ENCODE measurements around the gene LNP1.
"Not testable (repeated sequence)": the region's sequence is repeated elsewhere in the genome, so short reads cannot be mapped to it uniquely, and the experiment has no call there.

Gene LNP1, protein sequence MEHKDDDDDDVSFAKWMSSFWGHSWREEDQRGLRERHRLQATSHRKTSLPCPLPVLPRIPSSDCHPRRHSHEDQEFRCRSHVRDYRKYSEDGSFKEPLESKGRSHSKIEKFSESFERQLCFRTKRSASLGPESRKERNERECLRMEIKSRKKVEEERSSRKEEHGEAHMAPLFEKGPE

GRCh38 chr3:100400780-100401673 is at the start of gene LNP1, which contains the start of gene TOMM70:
TSS of gene LNP1 (plus strand) at chr3:100401539. CDS start at chr3:100429730, 28,191 bp downstream.
TSS of gene TOMM70 (minus strand) at chr3:100401089. CDS start at chr3:100400949, 140 bp downstream.
- H3K4me3 ChIP-seq (ENCODE audit: low read depth, low read length): peak within 1 kb of the TSS; percentile 94
- peak; percentile 97 for DNase-seq (ENCODE audit: low read depth)
- TF ChIP-seq MAX (IDR thresholded peaks at IDR 0.05; ENCODE audit: low read depth, low read length): peak; percentile 89
- peak; percentile 87 for TF ChIP-seq POLR2A (IDR thresholded peaks at IDR 0.05; ENCODE audit: extremely low read depth, insufficient read length)
- peak; percentile 93 for TF ChIP-seq MYC (IDR thresholded peaks at IDR 0.05; ENCODE audit: low read depth, low read length)
- no peak for TF ChIP-seq CTCF (IDR thresholded peaks at IDR 0.05; ENCODE audit: low read depth, low read length)

GRCh38 chr3:100351770-100352169 is 49.6 kb upstream of the LNP1 start:
- DNase-seq (ENCODE audit: low read depth); H3K4me3 ChIP-seq (ENCODE audit: low read depth, low read length): not testable (repeated sequence)

GRCh38 chr3:100352296-100353231 is 48.8 kb upstream of the LNP1 start:
- no peak for TF ChIP-seq MYC (IDR thresholded peaks at IDR 0.05; ENCODE audit: low read depth, low read length)
- no peak for TF ChIP-seq MAX (IDR thresholded peaks at IDR 0.05; ENCODE audit: low read depth, low read length)
- TF ChIP-seq POLR2A (IDR thresholded peaks at IDR 0.05; ENCODE audit: extremely low read depth, insufficient read length): no peak
- TF ChIP-seq CTCF (IDR thresholded peaks at IDR 0.05; ENCODE audit: low read depth, low read length): no peak
- no peak for DNase-seq (ENCODE audit: low read depth)
- no peak overlapping the region for H3K4me3 ChIP-seq (ENCODE audit: low read depth, low read length)

DNA sequence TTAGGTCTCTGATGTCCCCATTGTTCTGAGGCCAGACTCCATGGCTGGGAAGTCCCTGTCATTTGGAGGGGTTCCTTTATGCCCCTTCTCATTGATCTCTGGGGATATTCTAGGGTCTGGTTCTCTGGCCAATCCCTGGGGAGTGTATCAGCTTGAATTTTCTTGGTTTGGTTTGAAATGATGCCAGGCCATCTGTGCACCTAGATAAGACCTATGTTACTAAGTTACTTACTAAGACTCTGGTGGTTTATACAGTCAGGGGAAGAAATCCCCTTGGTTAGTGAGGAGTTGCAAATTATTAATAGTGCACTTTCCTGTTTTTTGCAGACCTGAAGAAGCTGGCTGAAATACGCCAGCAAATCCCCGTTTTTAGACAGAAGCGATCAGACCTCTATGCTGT is 46.5 kb upstream of the LNP1 start:
- no peak overlapping the region for H3K4me3 ChIP-seq (ENCODE audit: low read depth, low read length)
- no peak for TF ChIP-seq MAX (IDR thresholded peaks at IDR 0.05; ENCODE audit: low read depth, low read length)
- TF ChIP-seq CTCF (IDR thresholded peaks at IDR 0.05; ENCODE audit: low read depth, low read length): no peak
- TF ChIP-seq MYC (IDR thresholded peaks at IDR 0.05; ENCODE audit: low read depth, low read length): no peak
- TF ChIP-seq POLR2A (IDR thresholded peaks at IDR 0.05; ENCODE audit: extremely low read depth, insufficient read length): no peak
- DNase-seq (ENCODE audit: low read depth): no peak

DNA sequence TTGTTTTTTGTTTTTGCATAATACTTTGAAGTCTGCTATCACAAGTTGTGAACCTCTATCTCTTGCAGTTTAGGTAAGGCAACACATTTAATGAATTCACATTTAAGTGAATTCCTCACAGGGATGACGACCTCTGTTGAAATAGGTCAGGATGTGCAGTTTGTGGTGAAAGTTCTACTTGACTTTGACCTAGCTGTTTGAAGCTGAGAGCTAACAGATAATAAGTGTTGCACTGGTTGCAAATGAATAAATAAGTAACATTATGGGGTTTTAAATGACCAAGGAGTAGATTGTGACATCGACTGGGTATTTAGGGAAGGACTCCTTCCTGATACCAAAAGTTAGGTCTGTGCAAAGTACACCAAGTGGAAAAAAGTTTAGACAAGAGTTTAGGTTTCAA is 42.9 kb upstream of the LNP1 start:
- H3K4me3 ChIP-seq (ENCODE audit: low read depth, low read length): no peak overlapping the region
- no peak for TF ChIP-seq MYC (IDR thresholded peaks at IDR 0.05; ENCODE audit: low read depth, low read length)
- DNase-seq (ENCODE audit: low read depth): peak; percentile 11

DNA sequence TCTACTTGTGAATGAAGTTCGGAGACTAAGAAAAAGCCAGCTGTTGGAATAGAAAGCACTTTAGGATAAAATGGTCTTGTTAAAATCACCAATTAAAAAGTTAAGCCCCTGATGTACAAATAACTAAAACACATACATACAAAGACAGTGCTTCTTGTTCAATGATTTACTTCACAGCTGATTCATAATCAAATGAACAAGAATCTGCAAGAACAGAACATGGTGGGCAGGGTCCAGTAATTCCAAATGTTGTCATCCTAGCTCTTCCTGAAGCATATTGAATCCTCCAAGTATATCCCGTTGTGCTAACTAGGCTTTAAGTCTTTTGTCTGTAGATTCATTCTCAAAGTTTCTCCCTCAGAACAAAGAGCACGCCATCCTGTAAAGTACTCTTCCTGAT is 42.3 kb upstream of the LNP1 start:
- TF ChIP-seq CTCF (IDR thresholded peaks at IDR 0.05; ENCODE audit: low read depth, low read length) (no peak), MYC (IDR thresholded peaks at IDR 0.05; ENCODE audit: low read depth, low read length) (no peak), POLR2A (IDR thresholded peaks at IDR 0.05; ENCODE audit: extremely low read depth, insufficient read length) (no peak), MAX (IDR thresholded peaks at IDR 0.05; ENCODE audit: low read depth, low read length) (no peak)
- DNase-seq (ENCODE audit: low read depth): no peak

More for the DNA sequence above, 42.3 kb upstream of the LNP1 start:
- H3K4me3 ChIP-seq (ENCODE audit: low read depth, low read length): no peak overlapping the region
